DMS 273 treated with DMSO at 0.1 percent for 48 hours (cell line): ENCODE results near the gene PSORS1C2.

Experiments
- DNase-seq: peaks from one replicate; lab custom pipeline; 2025; lab: John Stamatoyannopoulos, UW

PSORS1C2 gene

DNA sequence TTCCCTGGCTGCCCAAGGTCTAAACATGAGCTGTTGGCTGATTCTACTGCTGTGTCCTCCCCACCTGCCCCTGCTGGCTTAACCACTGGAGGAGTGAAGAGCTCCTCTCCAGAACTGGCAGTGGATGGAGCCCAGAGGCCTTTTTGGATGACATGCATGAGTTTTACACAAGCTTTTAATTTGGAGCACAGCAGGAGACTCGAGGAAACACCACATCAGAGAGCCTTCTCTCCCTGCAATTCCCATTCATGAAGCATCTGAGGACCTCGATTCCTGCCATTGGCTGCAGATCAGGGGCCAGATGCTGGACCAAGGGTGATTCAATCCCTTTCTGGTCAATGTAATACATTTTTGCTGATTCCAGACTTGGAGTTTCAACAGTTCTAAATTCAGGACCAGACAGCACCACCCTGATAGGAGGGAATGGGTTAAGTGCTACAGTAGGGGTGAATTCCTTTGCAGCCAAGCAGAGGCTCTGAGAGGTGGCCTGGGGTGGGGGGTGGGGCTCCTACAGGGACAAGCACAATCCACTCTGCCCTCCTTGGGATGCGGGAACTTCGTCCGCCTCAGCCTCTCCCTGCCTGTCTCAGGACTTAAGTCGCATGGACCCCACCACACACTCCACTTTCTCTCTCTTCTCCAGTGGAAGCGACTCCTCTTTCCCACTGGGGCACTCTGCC is 24.9 kb downstream of the PSORS1C2 start:
- DNase-seq: no peak

DNA sequence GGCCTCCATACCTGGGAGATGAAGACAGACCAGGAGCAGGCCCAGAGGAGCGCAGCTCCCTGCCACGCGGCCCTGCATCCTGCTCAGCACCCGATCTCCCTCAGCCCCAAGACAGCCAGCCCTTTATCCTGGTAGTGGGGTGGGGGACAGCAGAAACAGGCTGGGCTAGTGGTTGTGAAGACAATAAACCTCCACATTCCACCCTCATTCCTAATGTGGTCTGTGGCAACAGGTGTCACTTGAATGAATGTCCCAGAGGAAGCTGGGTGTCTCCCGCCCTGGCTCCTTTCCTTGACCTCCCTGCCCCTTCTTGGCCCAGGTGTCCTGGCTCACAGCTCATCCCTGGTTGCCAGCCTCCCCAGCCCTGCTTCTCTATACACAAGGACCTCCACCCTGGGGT is 26.4 kb downstream of the PSORS1C2 start, which contains the start of gene C6orf15:
Gene C6orf15 (minus strand): TSS at position 98 of the 400 bp plus-strand sequence. CDS start 20 bp downstream, at position 78.
- no peak for DNase-seq

DNA sequence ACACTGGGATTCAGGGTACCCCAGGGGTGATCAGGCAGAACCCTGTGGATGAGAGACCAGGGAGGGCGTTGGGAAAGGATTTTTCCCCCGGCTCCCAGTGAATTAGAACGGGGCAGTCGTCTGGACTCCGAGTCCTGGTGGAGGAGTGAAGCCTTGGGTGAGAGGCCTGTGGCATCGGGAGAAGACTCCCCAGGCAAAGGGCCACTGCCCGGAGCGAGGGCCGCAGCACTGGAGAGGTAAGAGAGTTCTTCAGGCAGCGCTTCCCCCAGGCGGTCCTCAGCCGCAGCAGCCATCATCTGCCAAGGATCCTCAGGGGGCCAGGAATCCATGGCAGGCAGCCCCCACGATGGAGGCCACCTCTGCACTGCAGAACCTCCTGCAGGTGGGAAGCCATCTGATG is 27.2 kb downstream of the PSORS1C2 start:
- DNase-seq: no peak

DNA sequence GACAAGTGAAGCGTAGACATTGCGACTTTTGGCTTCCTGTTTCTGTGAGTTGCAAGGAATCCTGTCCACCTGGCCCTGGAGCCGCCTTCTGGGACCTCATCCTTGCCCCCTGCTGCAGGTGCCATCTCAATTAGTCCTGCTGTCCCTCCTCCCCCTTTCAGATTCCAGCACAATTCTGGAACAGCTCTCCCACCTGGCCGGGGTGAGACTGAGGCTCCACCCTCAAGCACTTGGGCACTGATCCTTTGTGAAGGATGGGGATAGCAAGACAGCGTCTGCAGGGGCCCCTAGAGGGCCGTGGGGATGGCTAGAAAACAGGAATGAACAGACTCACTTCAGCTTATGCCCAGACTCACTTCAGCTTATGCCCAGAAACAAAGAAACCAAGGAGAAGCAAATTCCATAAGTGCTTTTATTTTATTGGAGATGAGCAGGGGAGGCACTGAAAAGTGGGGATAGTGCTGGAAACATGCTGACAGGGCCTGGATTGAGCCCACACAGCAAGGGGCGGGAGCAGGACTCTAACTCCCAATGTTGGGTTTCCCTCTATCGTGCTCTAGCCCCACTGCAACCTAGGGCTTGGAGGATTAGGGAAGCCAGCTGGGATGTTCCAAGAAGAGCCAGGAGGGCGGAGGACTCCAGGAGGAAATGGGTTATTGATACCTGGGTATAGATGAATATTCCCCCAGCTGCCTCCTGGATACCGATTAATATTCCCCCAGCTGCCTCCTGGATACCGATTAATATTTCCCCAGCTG is 27.9 kb downstream of the PSORS1C2 start:
- DNase-seq: no peak

DNA sequence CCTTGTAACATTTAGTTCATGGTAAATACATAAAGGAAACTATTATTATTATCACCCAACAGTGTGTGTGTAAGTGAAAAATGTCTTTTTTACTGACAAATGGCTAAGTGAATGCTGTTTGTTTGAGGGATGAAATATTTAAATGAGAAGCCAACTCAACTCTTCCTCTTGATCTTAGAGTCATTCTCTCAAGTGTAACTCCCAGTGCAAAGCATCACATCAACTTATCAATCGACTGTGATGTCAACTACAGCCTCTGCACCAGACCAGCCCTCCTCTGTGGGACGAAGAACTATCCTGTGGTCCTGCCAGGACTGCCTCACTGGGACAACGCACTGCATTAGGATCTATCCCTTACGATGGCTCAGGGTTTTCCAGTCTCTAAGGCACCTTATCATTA is 31.8 kb downstream of the PSORS1C2 start:
- no peak for DNase-seq

GRCh38 chr6:31103136-31103535 is 35.7 kb downstream of the PSORS1C2 start:
- no peak for DNase-seq

- no peak for DNase-seq
These were observed 40.4 kb downstream of the PSORS1C2 start for GRCh38 chr6:31098449-31098938.

DNA sequence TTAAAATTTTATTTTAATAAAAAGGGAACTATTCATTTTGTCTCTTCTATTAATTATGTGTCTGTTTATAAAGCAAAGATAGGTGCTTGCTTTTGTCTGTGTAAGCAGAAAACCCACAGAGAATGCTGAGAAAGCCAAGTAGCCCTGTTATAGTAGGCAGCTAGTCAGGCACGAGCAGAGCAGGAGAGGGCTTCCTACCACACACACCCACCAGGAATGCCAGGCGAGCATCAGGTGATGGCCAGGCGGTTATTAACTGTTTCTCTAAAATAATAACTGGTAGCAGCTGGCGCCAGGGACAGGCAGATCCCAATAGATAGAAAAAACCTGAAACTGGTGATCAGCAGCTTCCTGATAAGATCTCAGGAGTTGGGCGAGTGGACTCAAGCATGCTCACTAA is 42.2 kb downstream of the PSORS1C2 start:
- DNase-seq: no peak

- DNase-seq: no peak
These were observed 42.7 kb downstream of the PSORS1C2 start for GRCh38 chr6:31096215-31096614.

- no peak for DNase-seq
These were observed 44.4 kb downstream of the PSORS1C2 start for GRCh38 chr6:31094389-31094881.

DNA sequence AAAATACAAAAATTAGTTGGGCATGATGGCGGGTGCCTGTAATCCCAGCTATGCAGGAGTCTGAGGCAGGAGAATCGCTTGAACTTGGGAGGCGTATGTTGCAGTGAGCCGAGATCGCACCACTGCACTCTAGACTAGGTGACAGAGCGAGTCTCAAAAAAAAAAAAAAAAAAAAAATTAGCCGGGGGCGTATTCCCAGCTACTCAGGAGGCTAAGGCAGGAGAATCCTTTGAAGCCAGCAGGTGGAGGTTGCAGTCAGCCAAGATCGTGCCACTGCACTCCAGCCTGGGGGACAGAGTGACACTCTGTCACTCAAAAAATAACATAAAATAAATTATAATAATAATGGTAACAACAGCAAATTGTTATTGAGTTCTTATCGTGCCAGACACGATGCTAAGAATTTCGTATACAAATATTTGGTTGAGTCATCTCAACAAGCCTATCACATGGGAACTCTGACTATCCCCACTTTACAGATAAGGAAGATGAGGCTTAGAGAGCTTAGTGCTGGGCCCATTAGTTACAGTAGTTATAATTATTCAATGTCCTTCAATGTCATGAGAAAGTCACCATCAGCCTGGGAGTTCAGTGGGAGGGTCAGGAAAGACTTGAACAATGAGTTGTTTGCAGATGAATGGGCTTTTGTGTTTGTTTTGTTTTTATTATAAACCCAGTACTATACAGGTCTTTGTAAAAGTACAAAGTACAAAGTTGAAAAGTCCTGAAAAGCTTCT is 45.9 kb downstream of the PSORS1C2 start:
- no peak for DNase-seq

- no peak for DNase-seq
These were observed 46.6 kb downstream of the PSORS1C2 start for GRCh38 chr6:31092238-31092637.

DNA sequence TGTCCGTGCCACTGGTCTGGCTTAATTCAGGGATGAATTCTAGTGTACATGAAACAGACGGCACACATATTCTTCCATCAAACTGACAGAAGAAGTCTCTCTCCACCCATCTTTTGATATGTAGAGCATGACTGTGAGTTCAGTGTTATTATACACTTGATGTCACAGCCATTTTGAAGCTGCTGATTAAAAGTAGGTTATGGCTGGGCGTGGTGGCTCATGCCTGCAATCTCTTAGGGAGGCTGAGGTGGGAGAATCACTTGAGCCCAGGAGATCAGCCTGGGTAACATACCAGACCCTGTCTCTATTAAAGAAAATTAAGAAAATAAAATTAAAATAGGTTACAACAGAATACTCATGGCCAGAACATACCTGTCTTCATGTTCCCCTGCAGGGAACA is 47.2 kb downstream of the PSORS1C2 start:
- DNase-seq: no peak

DNA sequence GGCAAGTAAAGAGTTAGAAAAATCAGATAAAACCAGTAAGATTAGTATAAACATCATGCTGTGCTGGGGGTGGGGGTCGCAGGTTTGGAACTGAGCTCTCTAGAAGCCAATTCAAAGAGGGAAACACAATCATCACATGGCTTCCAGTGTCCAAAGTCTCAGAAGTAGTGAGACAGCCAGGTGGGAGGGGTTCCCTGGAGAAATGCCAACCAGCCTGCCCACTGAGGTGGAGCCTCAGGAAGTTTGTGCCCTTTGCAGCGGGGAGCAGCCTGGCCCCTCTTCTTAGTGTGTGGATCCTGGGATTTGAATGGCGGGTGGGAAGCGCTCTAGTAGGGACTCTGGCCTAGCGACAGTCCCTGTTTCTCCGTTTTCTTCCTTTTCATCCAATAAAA is 47.9 kb downstream of the PSORS1C2 start:
- DNase-seq: no peak

DNA sequence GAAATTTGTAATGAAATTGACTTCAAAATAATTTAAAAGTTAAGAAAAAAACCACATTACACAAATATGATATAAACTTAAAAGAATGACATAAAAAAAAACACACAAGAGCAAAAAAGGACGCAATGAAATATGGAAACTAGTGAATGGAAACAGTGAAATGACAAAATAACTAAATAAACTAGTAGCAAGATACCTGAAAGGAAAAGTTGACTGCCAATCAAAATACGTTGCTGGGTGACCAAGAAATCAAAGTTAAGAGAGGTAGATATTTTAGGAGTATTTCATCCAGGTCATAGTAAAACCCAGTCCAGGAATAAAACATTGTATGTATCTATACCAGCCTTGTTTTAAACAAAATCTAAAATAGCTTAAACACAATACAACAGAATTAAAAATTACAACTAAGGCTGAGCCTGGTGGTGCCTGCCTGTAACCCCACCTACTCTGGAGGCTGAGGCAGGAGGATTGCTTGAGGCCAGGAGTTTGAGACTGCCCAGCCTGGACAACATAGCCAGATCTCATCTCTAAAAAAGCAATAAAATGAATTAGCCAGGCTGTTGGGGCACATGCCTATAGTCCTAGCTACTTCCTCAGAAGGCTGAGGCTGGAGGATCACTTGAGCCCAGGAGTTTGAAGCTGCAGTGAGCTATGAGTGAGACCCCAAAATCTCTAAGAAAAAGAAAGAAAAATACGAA is 48.4 kb downstream of the PSORS1C2 start:
- DNase-seq: no peak
